WI38 (cell line): ENCODE results near the gene ERFL.

Experiments used
- H3K4me3 ChIP-seq: 2 replicates; pipeline ENCODE4 v1.5.1; 2011; ENCODE audit warnings: low read depth, mild to moderate bottlenecking, control low read depth, low read length
- CTCF ChIP-seq: IDR thresholded peaks from 2 replicates; pipeline ENCODE4 v1.5.1; 2012; ENCODE audit warnings: low read depth, mild to moderate bottlenecking, control low read depth, low read length

The ERFL gene

GRCh38 chr19:41903193-41903953 lies 24.9 kb downstream of the ERFL start:
- no peak for TF ChIP-seq CTCF

GRCh38 chr19:41902594-41902993 lies 25.7 kb downstream of the ERFL start:
- no peak for TF ChIP-seq CTCF
- no peak overlapping the region for H3K4me3 ChIP-seq

More at GRCh38 chr19:41903193-41903953, 24.9 kb downstream of the ERFL start:
- H3K4me3 ChIP-seq = no peak overlapping the region

- no peak for TF ChIP-seq CTCF
- no peak overlapping the region for H3K4me3 ChIP-seq
Observed at GRCh38 chr19:41901707-41902360, 26.4 kb downstream of the ERFL start.

GRCh38 chr19:41898235-41898634 lies 30.0 kb downstream of the ERFL start:
- no peak overlapping the region for H3K4me3 ChIP-seq
- TF ChIP-seq CTCF = no peak

GRCh38 chr19:41897820-41898219 lies 30.4 kb downstream of the ERFL start:
- TF ChIP-seq CTCF = no peak
- H3K4me3 ChIP-seq = no peak overlapping the region

- H3K4me3 ChIP-seq = no peak overlapping the region
- TF ChIP-seq CTCF = no peak
Observed at GRCh38 chr19:41897181-41897580, 31.1 kb downstream of the ERFL start.

GRCh38 chr19:41896581-41896942 lies 31.7 kb downstream of the ERFL start:
- no peak overlapping the region for H3K4me3 ChIP-seq
- TF ChIP-seq CTCF = no peak
